ENCODE measurements around the gene TMEM132A.

Gene TMEM132A

DNA sequence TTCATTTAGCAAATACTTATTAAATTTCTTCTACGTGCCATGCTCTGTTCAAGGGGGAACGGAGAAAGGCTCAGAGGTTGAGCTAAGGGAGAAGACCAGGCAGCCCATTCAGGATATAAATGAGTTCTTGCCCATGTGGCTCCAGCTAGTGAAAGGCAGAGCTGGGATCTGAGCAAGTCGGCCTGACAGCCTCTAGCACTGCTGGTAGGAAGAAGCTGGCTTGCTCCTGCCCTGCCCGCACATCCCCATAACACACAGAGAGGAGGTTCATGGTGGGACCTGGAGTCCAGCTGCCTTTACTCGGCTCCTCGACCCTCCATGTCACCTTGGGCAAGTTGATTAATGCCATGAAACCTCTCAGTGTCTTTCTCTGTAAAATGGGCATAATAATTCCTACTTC, 25.8 kb downstream of the TMEM132A start:
- DNase-seq (ENCODE audit: low spot score), result no peak
- Histone ChIP-seq H3K27ac (ENCODE audit: poor library complexity, severe bottlenecking) (no peak overlapping the region), H3K27me3 (ENCODE audit: insufficient read depth, poor library complexity, severe bottlenecking) (no peaks in the 10 kb centered on the region), H3K4me1 (ENCODE audit: insufficient read depth, poor library complexity, severe bottlenecking) (no peaks in the 10 kb centered on the region), H3K4me3 (ENCODE audit: severe bottlenecking) (no peak overlapping the region), H3K36me3 (ENCODE audit: low read depth) (no peaks in the 10 kb centered on the region), H3K9me3 (ENCODE audit: severe bottlenecking) (no peaks in the 10 kb centered on the region)
- no peak for ATAC-seq (ENCODE audit: low read depth)
- TF ChIP-seq, protein P1, sequence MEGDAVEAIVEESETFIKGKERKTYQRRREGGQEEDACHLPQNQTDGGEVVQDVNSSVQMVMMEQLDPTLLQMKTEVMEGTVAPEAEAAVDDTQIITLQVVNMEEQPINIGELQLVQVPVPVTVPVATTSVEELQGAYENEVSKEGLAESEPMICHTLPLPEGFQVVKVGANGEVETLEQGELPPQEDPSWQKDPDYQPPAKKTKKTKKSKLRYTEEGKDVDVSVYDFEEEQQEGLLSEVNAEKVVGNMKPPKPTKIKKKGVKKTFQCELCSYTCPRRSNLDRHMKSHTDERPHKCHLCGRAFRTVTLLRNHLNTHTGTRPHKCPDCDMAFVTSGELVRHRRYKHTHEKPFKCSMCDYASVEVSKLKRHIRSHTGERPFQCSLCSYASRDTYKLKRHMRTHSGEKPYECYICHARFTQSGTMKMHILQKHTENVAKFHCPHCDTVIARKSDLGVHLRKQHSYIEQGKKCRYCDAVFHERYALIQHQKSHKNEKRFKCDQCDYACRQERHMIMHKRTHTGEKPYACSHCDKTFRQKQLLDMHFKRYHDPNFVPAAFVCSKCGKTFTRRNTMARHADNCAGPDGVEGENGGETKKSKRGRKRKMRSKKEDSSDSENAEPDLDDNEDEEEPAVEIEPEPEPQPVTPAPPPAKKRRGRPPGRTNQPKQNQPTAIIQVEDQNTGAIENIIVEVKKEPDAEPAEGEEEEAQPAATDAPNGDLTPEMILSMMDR (IDR thresholded peaks at IDR 0.05; ENCODE audit: poor library complexity, severe bottlenecking), result no peak

DNA sequence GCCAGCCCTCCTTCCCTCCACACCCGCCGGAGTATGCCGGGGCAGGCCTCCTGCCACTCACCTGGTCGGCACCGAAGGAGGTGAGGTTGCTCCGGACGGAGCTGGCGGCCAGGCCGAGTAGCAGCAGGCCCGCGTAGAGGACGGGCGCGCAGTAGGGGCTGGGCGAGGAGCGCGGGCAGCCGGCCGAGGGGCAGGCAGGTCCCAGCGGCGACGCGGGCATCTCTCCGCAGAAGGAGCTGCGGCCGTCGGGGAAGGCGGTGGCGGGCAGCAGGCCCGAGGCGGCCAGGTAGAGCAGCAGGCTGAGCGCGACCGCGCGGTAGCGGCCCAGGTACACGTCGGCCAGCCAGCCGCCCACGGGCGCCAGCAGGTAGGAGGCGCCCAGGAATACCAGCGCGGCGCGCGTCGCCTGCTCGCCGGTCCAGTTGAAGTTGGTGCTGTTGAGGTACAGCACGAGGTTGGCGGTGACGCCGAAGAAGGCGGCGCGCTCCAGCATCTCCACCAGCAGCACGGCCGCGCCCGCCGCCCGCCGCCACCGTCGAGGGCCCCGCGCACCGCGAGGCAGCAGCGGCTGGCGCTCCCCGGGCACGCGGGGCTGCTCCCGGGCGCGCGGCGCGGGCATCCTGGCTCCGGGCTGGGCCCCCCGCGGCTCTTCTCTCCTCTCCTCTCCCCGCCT, 26.8 kb downstream of the TMEM132A start:
- Histone ChIP-seq H3K27ac (ENCODE audit: poor library complexity, severe bottlenecking) (no peak overlapping the region), H3K4me3 (ENCODE audit: severe bottlenecking) (no peak overlapping the region)
- no peak for DNase-seq (ENCODE audit: low spot score)

DNA sequence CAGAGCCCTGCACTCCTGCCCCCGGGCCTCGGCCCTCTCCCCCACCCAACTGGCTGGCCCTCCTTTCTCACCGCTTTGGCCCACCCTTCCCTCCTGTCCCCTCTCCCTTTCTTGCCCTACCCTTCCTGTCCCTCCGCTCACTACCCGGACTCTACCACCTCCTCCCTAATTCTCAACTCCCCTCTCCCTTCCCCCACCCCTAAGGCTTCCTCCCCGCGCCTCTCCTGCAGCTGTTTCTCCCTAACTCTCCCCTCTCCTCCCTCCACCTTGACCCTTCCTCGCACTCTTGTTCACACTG, 27.3 kb downstream of the TMEM132A start:
- no peak for DNase-seq (ENCODE audit: low spot score)
- TF ChIP-seq, protein P1 (IDR thresholded peaks at IDR 0.05; ENCODE audit: poor library complexity, severe bottlenecking), result no peak
- Histone ChIP-seq H3K27ac (ENCODE audit: poor library complexity, severe bottlenecking) (no peak overlapping the region), H3K36me3 (ENCODE audit: low read depth) (no peaks in the 10 kb centered on the region), H3K4me3 (ENCODE audit: severe bottlenecking) (no peak overlapping the region), H3K27me3 (ENCODE audit: insufficient read depth, poor library complexity, severe bottlenecking) (no peaks in the 10 kb centered on the region), H3K9me3 (ENCODE audit: severe bottlenecking) (no peaks in the 10 kb centered on the region), H3K4me1 (ENCODE audit: insufficient read depth, poor library complexity, severe bottlenecking) (no peaks in the 10 kb centered on the region)
- ATAC-seq (ENCODE audit: low read depth), result no peak

More for the DNA sequence above, 26.8 kb downstream of the TMEM132A start:
- no peaks in the 10 kb centered on the region for H3K36me3 ChIP-seq (ENCODE audit: low read depth)
- H3K9me3 ChIP-seq (ENCODE audit: severe bottlenecking), result no peaks in the 10 kb centered on the region
- no peaks in the 10 kb centered on the region for H3K4me1 ChIP-seq (ENCODE audit: insufficient read depth, poor library complexity, severe bottlenecking)
- H3K27me3 ChIP-seq (ENCODE audit: insufficient read depth, poor library complexity, severe bottlenecking), result no peaks in the 10 kb centered on the region
- TF ChIP-seq, protein P1 (IDR thresholded peaks at IDR 0.05; ENCODE audit: poor library complexity, severe bottlenecking), result no peak
- no peak for ATAC-seq (ENCODE audit: low read depth)

DNA sequence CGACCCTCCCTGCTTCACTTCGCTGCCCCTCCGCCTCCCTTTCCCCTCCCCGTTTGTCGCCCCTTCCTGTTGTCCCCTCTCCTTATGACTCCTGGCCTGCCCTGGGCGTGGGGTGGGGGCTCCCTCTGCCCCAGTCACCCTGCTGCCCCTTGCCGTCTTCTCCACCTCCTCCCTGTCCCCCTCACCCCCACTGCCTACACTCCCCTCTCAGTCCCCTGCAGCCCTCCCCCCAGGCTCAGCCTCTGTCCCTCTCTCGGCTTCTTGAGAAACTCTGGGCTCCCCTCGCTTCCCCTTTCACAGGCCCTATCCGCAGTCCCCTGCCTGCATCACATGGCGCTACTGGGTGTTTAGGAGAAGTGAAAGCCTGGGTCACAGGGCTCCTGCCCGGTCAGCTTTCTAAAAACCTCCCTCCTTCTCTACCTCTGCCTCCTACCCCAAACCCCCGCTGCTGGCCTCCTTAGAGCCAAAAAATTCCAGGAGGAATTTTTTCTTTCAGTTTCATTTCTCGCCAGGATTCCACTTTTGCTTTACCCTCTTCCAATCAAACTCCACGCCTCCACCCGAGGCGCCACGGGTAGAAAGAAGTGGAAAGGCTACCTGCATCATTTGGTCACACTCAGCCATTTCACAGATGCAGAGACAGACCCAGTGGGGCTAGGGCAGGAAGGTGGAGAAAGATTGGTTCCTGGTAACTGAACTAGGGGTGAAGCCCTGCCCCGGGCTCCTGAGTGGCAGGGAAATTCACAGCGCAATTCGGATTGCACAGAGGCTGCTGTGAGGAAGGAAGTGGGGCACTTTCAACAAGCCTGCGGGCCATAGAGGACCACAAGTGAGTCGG, 27.9 kb downstream of the TMEM132A start, which contains the start of gene SLC15A3:
SLC15A3 (minus strand) TSS at position 273 of the 838 bp plus-strand sequence. CDS start 625 bp downstream, outside the sequence.
- Histone ChIP-seq H3K36me3 (ENCODE audit: low read depth) (no peaks in the 10 kb centered on the region), H3K27me3 (ENCODE audit: insufficient read depth, poor library complexity, severe bottlenecking) (no peaks in the 10 kb centered on the region), H3K27ac (ENCODE audit: poor library complexity, severe bottlenecking) (no peak within 1 kb of the TSS), H3K4me3 (ENCODE audit: severe bottlenecking) (no peak within 1 kb of the TSS), H3K9me3 (ENCODE audit: severe bottlenecking) (no peaks in the 10 kb centered on the region), H3K4me1 (ENCODE audit: insufficient read depth, poor library complexity, severe bottlenecking) (no peaks in the 10 kb centered on the region)
- no peak for ATAC-seq (ENCODE audit: low read depth)
- TF ChIP-seq, protein P1 (IDR thresholded peaks at IDR 0.05; ENCODE audit: poor library complexity, severe bottlenecking), result no peak
- DNase-seq (ENCODE audit: low spot score), result no peak
